A673 (cell line): ENCODE measurements around the gene NDNF. TPM values are rescaled to one million over a fixed set of nuclear protein-coding genes. Genes with fewer than 3 reads are reported as not detected.

Experiments
- BruUV-seq: library from RNA; stranded (reverse); fragments of 400-500 nt; replicated peaks from 2 replicates; lab custom pipeline; 2021; lab: Mats Ljungman, UMichigan
- CTCF ChIA-PET: fragments of 300-600 bp; sonication (Branson Sonifier 250); formaldehyde crosslinking; loops from one replicate; lab custom pipeline; 2022; ENCODE audit warnings: antibody characterized with exemption; lab: Charles Lee
- POLR2A ChIA-PET: fragments of 300-600 bp; sonication (Branson Sonifier 250); formaldehyde crosslinking; loops from one replicate; lab custom pipeline; 2022; ENCODE audit warnings: antibody characterized with exemption; ENCODE audit not compliant: low non-redundant PET; lab: Charles Lee
- DNase-seq: peaks from one replicate; pipeline ENCODE4 v3.0.0-alpha.2; 2015; ENCODE audit warnings: low spot score
- H3K27ac ChIP-seq: fragments of 200-600 bp; sonication (generic); 2 replicates; pipeline ENCODE4 v1.5.1; 2016; ENCODE audit warnings: mixed run types, low read depth, mild to moderate bottlenecking, mixed read lengths, antibody characterized with exemption, low read length; ENCODE audit not compliant: poor library complexity, severe bottlenecking
- H3K27me3 ChIP-seq: fragments of 200-600 bp; sonication (generic); replicated peaks from 2 replicates; pipeline ENCODE4 v1.6.1; 2017; ENCODE audit warnings: mixed run types, low read depth, mild to moderate bottlenecking, mixed read lengths, antibody characterized with exemption, low read length; ENCODE audit not compliant: insufficient read depth, poor library complexity
- H3K36me3 ChIP-seq: fragments of 200-600 bp; sonication (generic); 2 replicates; pipeline ENCODE4 v1.6.1; 2016; ENCODE audit warnings: mixed run types, mild to moderate bottlenecking, mixed read lengths, antibody characterized with exemption, low read length; ENCODE audit not compliant: insufficient read depth, poor library complexity, severe bottlenecking
- H3K4me1 ChIP-seq: fragments of 200-600 bp; sonication (generic); 2 replicates; pipeline ENCODE4 v1.6.1; 2017; ENCODE audit warnings: mixed run types, mild to moderate bottlenecking, mixed read lengths, antibody characterized with exemption, low read length; ENCODE audit not compliant: insufficient read depth, poor library complexity, severe bottlenecking
- H3K4me3 ChIP-seq: fragments of 200-600 bp; sonication (generic); 2 replicates; pipeline ENCODE4 v1.5.1; 2016; ENCODE audit warnings: low read depth, mixed run types, mild to moderate bottlenecking, mixed read lengths, low read length; ENCODE audit not compliant: poor library complexity, severe bottlenecking
- H3K9me3 ChIP-seq: fragments of 200-600 bp; sonication (generic); 2 replicates; pipeline ENCODE4 v1.6.1; 2016; ENCODE audit warnings: mixed run types, low read depth, mild to moderate bottlenecking, mixed read lengths, antibody characterized with exemption, low read length; ENCODE audit not compliant: poor library complexity, severe bottlenecking
- EZH2 ChIP-seq: fragments of 200-600 bp; sonication (generic); IDR thresholded peaks from 2 replicates; pipeline ENCODE4 v1.6.1; 2017; ENCODE audit warnings: borderline replicate concordance, low read depth, mild to moderate bottlenecking, mixed read lengths, antibody characterized with exemption, low read length; ENCODE audit not compliant: poor library complexity, severe bottlenecking
- intact Hi-C: fragments of 100-400 bp; cut with micrococcal nuclease; formaldehyde crosslinking; loops from one replicate; pipeline ENCODE4 v1.10.0; 2022; ENCODE audit not compliant: unreplicated experiment
- total RNA-seq: library from RNA; stranded (reverse); gene quantifications from 2 replicates; pipeline ENCODE4 v1.2.3, GENCODE V29; 2021
- TF ChIP-seq, protein P1 (sequence below): fragments of 300-800, 200-600 bp; sonication (generic); conservative IDR thresholded peaks from 2 replicates; pipeline ENCODE4 v1.5.1; 2017; ENCODE audit warnings: low read depth, mild to moderate bottlenecking, antibody characterized with exemption, low read length, moderate library complexity, mixed read lengths

NDNF gene
- total RNA-seq, 1 experiment from 2014 or later: 12.1 TPM

DNA sequence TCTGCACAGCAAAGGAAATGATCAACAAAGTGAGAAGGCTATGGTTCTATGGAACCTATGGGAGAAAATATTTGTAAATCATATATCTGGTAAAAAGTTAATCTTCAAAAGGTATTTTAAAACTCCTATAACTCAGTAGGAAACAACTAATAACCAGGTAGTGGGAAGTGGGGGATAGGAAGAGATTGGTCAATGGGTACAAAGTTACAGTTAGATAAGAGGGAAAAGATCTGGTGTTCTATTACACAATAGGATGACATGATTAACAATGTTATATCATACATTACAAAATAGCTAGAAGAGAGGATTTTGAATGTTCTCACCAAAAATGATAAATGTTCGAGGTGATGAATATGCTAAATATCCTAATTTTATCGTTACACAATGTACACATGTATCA is 46.3 kb downstream of the NDNF start:
- ChIA-PET POLR2A (no interaction called here), CTCF (no interaction called here)
- H3K36me3 ChIP-seq: no peaks in the 10 kb centered on the region
- no peak overlapping the region for H3K4me3 ChIP-seq
- no TSS peak for BruUV-seq
- no peaks in the 10 kb centered on the region for H3K27me3 ChIP-seq
- no peak for TF ChIP-seq EZH2
- TF ChIP-seq, protein P1, sequence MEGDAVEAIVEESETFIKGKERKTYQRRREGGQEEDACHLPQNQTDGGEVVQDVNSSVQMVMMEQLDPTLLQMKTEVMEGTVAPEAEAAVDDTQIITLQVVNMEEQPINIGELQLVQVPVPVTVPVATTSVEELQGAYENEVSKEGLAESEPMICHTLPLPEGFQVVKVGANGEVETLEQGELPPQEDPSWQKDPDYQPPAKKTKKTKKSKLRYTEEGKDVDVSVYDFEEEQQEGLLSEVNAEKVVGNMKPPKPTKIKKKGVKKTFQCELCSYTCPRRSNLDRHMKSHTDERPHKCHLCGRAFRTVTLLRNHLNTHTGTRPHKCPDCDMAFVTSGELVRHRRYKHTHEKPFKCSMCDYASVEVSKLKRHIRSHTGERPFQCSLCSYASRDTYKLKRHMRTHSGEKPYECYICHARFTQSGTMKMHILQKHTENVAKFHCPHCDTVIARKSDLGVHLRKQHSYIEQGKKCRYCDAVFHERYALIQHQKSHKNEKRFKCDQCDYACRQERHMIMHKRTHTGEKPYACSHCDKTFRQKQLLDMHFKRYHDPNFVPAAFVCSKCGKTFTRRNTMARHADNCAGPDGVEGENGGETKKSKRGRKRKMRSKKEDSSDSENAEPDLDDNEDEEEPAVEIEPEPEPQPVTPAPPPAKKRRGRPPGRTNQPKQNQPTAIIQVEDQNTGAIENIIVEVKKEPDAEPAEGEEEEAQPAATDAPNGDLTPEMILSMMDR: no peak
- no peaks in the 10 kb centered on the region for H3K9me3 ChIP-seq
- H3K4me1 ChIP-seq: no peaks in the 10 kb centered on the region
- no peak overlapping the region for H3K27ac ChIP-seq
- DNase-seq: no peak
- intact Hi-C loops: no loop called here

DNA sequence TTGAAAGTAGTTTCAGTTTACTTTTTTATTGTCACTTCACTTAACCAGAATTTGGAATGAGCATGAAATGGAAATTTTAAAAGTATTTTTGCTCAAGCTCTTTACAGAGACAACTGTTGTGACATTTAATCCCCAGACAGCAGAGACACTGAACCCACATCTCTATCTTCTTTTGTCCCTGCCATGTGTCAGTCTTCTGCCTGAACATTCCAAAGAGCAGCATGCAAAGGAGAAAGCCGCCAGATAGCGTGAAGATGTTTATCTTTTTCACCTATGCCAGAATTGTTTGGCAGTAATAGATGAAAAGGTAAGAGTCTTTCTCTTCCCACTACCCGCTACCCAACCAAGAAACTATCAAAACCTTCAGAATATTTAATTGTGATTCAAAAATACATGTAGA is 46.8 kb downstream of the NDNF start:
- BruUV-seq: no TSS peak
- H3K36me3 ChIP-seq: no peaks in the 10 kb centered on the region
- intact Hi-C loops: no loop called here
- CTCF ChIA-PET: no interaction called here
- no peak for DNase-seq
- H3K4me3 ChIP-seq: no peak overlapping the region
- no peaks in the 10 kb centered on the region for H3K27me3 ChIP-seq
- TF ChIP-seq, protein P1: no peak
- no peak for TF ChIP-seq EZH2
- H3K27ac ChIP-seq: no peak overlapping the region
- POLR2A ChIA-PET: no interaction called here
- H3K9me3 ChIP-seq: no peaks in the 10 kb centered on the region
- H3K4me1 ChIP-seq: no peaks in the 10 kb centered on the region

GRCh38 chr4:121018543-121018942 is 53.8 kb downstream of the NDNF start:
- intact Hi-C loops: no loop called here
- CTCF ChIA-PET: no interaction called here
- Histone ChIP-seq H3K4me3 (no peak overlapping the region), H3K9me3 (no peaks in the 10 kb centered on the region), H3K36me3 (no peaks in the 10 kb centered on the region), H3K4me1 (no peaks in the 10 kb centered on the region), H3K27me3 (no peaks in the 10 kb centered on the region), H3K27ac (no peak overlapping the region)
- DNase-seq: no peak
- TF ChIP-seq, protein P1: no peak
- no peak for TF ChIP-seq EZH2
- POLR2A ChIA-PET: no interaction called here
- BruUV-seq: no TSS peak
